BLaER1 treated with 17β-estradiol and CSF1 and Interleukin-3, amounts not matched to agents 10 nM and 100 nM (cell line): ENCODE measurements around the gene PDE6A.
A peak's percentile ranks its signal among the peaks of the same experiment; 100 is the strongest.

Source experiments
- H3K27ac ChIP-seq, 11 experiments: shearing (Covaris generic); formaldehyde crosslinking; 2 replicates each; pipeline ENCODE4 v1.8.1; 2022
- H3K27me3 ChIP-seq, 11 experiments: shearing (Covaris generic); formaldehyde crosslinking; 2 replicates each; pipeline ENCODE4 v1.8.1; 2022
- H3K36me3 ChIP-seq, 11 experiments: shearing (Covaris generic); formaldehyde crosslinking; 2 replicates each; pipeline ENCODE4 v1.8.1; 2022
- H3K4me1 ChIP-seq, 10 experiments: shearing (Covaris generic); formaldehyde crosslinking; 2 replicates each; pipeline ENCODE4 v1.8.1; 2022
- H3K4me2 ChIP-seq, 11 experiments: shearing (Covaris generic); formaldehyde crosslinking; 2 replicates each; pipeline ENCODE4 v1.8.1; 2022
- H3K4me3 ChIP-seq, 10 experiments: shearing (Covaris generic); formaldehyde crosslinking; 2 replicates each; pipeline ENCODE4 v1.8.1; 2022
- H3K9ac ChIP-seq, 11 experiments: shearing (Covaris generic); formaldehyde crosslinking; 2 replicates each; pipeline ENCODE4 v1.8.1; 2022
- H3K9me3 ChIP-seq, 11 experiments: shearing (Covaris generic); formaldehyde crosslinking; replicated peaks in 1 of 11; 2 replicates each; pipeline ENCODE4 v1.8.1; 2022
- H4K20me1 ChIP-seq, 11 experiments: shearing (Covaris generic); formaldehyde crosslinking; 2 replicates each; pipeline ENCODE4 v1.8.1; 2022
- Cebpa-rat ChIP-seq, 11 experiments: shearing (Covaris generic); IDR thresholded peaks; 2 replicates each; pipeline ENCODE4 v1.8.1; 2022

Gene PDE6A

GRCh38 chr5:149904977-149905376 lies 39.6 kb downstream of the PDE6A start:
- Histone ChIP-seq H4K20me1 (no peaks in the 10 kb centered on the region), H3K9me3 (no peaks in the 10 kb centered on the region), H3K27ac (no peak overlapping the region), H3K4me1 (peaks cover 8 to 17% (median 13%) of the 10 kb centered on the region in 10 experiments), H3K27me3 (no peaks in the 10 kb centered on the region), H3K9ac (no peak overlapping the region), H3K4me3 (no peak overlapping the region), H3K36me3 (no peaks in the 10 kb centered on the region), H3K4me2 (peak overlapping the region; percentile 19 to 72 (median 55); a peak in 20 of 22 replicates)
- TF ChIP-seq Cebpa-rat (IDR thresholded peaks at IDR 0.05), result no peak

- no peaks in the 10 kb centered on the region for H3K9me3 ChIP-seq
- TF ChIP-seq Cebpa-rat (IDR thresholded peaks at IDR 0.05), result no peak
- no peaks in the 10 kb centered on the region for H3K36me3 ChIP-seq
- no peaks in the 10 kb centered on the region for H3K27me3 ChIP-seq
- no peaks in the 10 kb centered on the region for H4K20me1 ChIP-seq
- peak overlapping the region; percentile 19 to 72 (median 55); a peak in 20 of 22 replicates for H3K4me2 ChIP-seq
- H3K9ac ChIP-seq, result no peak overlapping the region
- H3K27ac ChIP-seq, result 0 out of 22 replicates have a peak overlapping the region, but pooled peaks of 1 of the 11 experiments have one; percentile 8
- H3K4me1 ChIP-seq, result peaks cover 8 to 17% (median 13%) of the 10 kb centered on the region in 10 experiments
- no peak overlapping the region for H3K4me3 ChIP-seq
These were observed 40.2 kb downstream of the PDE6A start for GRCh38 chr5:149904293-149904886.

GRCh38 chr5:149903404-149903803 lies 41.2 kb downstream of the PDE6A start:
- Histone ChIP-seq H3K27ac (no peak overlapping the region), H3K9ac (no peak overlapping the region), H3K4me1 (peaks cover 8 to 17% (median 13%) of the 10 kb centered on the region in 10 experiments), H3K9me3 (no peaks in the 10 kb centered on the region), H3K4me2 (0 out of 22 replicates have a peak overlapping the region, but pooled peaks of 1 of the 11 experiments have one; percentile 14), H4K20me1 (no peaks in the 10 kb centered on the region), H3K36me3 (no peaks in the 10 kb centered on the region), H3K4me3 (no peak overlapping the region), H3K27me3 (no peaks in the 10 kb centered on the region)
- no peak for TF ChIP-seq Cebpa-rat (IDR thresholded peaks at IDR 0.05)

- no peaks in the 10 kb centered on the region for H3K9me3 ChIP-seq
- no peaks in the 10 kb centered on the region for H3K27me3 ChIP-seq
- TF ChIP-seq Cebpa-rat (IDR thresholded peaks at IDR 0.05), result no peak
- no peak overlapping the region for H3K4me2 ChIP-seq
- H3K4me1 ChIP-seq, result peaks cover 8 to 17% (median 13%) of the 10 kb centered on the region in 10 experiments
- H3K27ac ChIP-seq, result no peak overlapping the region
- no peak overlapping the region for H3K9ac ChIP-seq
- H3K36me3 ChIP-seq, result no peaks in the 10 kb centered on the region
- no peaks in the 10 kb centered on the region for H4K20me1 ChIP-seq
- H3K4me3 ChIP-seq, result no peak overlapping the region
These were observed 42.4 kb downstream of the PDE6A start for GRCh38 chr5:149902177-149902576.

- Histone ChIP-seq H3K9ac (no peak overlapping the region), H3K27ac (no peak overlapping the region)
- no peak for TF ChIP-seq Cebpa-rat (IDR thresholded peaks at IDR 0.05)
These were observed 43.1 kb downstream of the PDE6A start for GRCh38 chr5:149901511-149901910.

GRCh38 chr5:149900390-149900789 lies 44.2 kb downstream of the PDE6A start:
- no peak for TF ChIP-seq Cebpa-rat (IDR thresholded peaks at IDR 0.05)
- no peaks in the 10 kb centered on the region for H4K20me1 ChIP-seq

More at GRCh38 chr5:149901511-149901910, 43.1 kb downstream of the PDE6A start:
- no peak overlapping the region for H3K4me3 ChIP-seq
- peaks cover 8 to 17% (median 13%) of the 10 kb centered on the region in 10 experiments for H3K4me1 ChIP-seq
- no peaks in the 10 kb centered on the region for H3K9me3 ChIP-seq
- H3K27me3 ChIP-seq, result no peaks in the 10 kb centered on the region
- no peaks in the 10 kb centered on the region for H4K20me1 ChIP-seq
- peak overlapping the region in 1 of 11 experiments; percentile 0; a peak in 1 of 22 replicates for H3K4me2 ChIP-seq
- no peaks in the 10 kb centered on the region for H3K36me3 ChIP-seq

GRCh38 chr5:149898811-149899210 lies 45.8 kb downstream of the PDE6A start:
- no peaks in the 10 kb centered on the region for H3K27me3 ChIP-seq
- H3K27ac ChIP-seq, result no peak overlapping the region
- no peak for TF ChIP-seq Cebpa-rat (IDR thresholded peaks at IDR 0.05)
- H3K36me3 ChIP-seq, result no peaks in the 10 kb centered on the region
- no peak overlapping the region for H3K4me3 ChIP-seq
- peaks cover 0 to 6% (median 1%) of the 10 kb centered on the region in 10 experiments; a peak in 3 of 20 replicates for H3K4me1 ChIP-seq
- no peaks in the 10 kb centered on the region for H4K20me1 ChIP-seq
- no peaks in the 10 kb centered on the region for H3K9me3 ChIP-seq
- H3K9ac ChIP-seq, result no peak overlapping the region
- H3K4me2 ChIP-seq, result no peak overlapping the region

More at GRCh38 chr5:149900390-149900789, 44.2 kb downstream of the PDE6A start:
- no peak overlapping the region for H3K9ac ChIP-seq
- H3K27ac ChIP-seq, result no peak overlapping the region
- H3K9me3 ChIP-seq, result no peaks in the 10 kb centered on the region
- no peaks in the 10 kb centered on the region for H3K27me3 ChIP-seq
- H3K4me1 ChIP-seq, result peaks cover 8 to 17% (median 13%) of the 10 kb centered on the region in 10 experiments
- H3K4me3 ChIP-seq, result no peak overlapping the region
- H3K4me2 ChIP-seq, result no peak overlapping the region
- H3K36me3 ChIP-seq, result no peaks in the 10 kb centered on the region

- no peaks in the 10 kb centered on the region for H3K36me3 ChIP-seq
- H4K20me1 ChIP-seq, result no peaks in the 10 kb centered on the region
- 0 out of 20 replicates have a peak, but pooled peaks cover 0 to 6% (median 0%) of the 10 kb centered on the region in 10 experiments for H3K4me1 ChIP-seq
- TF ChIP-seq Cebpa-rat (IDR thresholded peaks at IDR 0.05), result no peak
- no peak overlapping the region for H3K4me3 ChIP-seq
- no peak overlapping the region for H3K27ac ChIP-seq
- H3K27me3 ChIP-seq, result no peaks in the 10 kb centered on the region
- no peak overlapping the region for H3K9ac ChIP-seq
- no peaks in the 10 kb centered on the region for H3K9me3 ChIP-seq
- H3K4me2 ChIP-seq, result no peak overlapping the region
These were observed 48.9 kb downstream of the PDE6A start for GRCh38 chr5:149895416-149896345.

- H3K4me3 ChIP-seq, result no peak overlapping the region
- no peaks in the 10 kb centered on the region for H3K27me3 ChIP-seq
- TF ChIP-seq Cebpa-rat (IDR thresholded peaks at IDR 0.05), result no peak
- H3K9me3 ChIP-seq, result no peaks in the 10 kb centered on the region
- H3K4me1 ChIP-seq, result 0 out of 20 replicates have a peak, but pooled peaks cover 0 to 6% (median 0%) of the 10 kb centered on the region in 10 experiments
- no peak overlapping the region for H3K9ac ChIP-seq
- H3K27ac ChIP-seq, result no peak overlapping the region
- peak overlapping the region in 1 of 11 experiments; percentile 8; a peak in 1 of 22 replicates for H3K4me2 ChIP-seq
- H3K36me3 ChIP-seq, result no peaks in the 10 kb centered on the region
- H4K20me1 ChIP-seq, result no peaks in the 10 kb centered on the region
These were observed 50.4 kb downstream of the PDE6A start for GRCh38 chr5:149894237-149894636.
